Measurements from ENCODE around the gene ONECUT1.

ONECUT1 gene

DNA sequence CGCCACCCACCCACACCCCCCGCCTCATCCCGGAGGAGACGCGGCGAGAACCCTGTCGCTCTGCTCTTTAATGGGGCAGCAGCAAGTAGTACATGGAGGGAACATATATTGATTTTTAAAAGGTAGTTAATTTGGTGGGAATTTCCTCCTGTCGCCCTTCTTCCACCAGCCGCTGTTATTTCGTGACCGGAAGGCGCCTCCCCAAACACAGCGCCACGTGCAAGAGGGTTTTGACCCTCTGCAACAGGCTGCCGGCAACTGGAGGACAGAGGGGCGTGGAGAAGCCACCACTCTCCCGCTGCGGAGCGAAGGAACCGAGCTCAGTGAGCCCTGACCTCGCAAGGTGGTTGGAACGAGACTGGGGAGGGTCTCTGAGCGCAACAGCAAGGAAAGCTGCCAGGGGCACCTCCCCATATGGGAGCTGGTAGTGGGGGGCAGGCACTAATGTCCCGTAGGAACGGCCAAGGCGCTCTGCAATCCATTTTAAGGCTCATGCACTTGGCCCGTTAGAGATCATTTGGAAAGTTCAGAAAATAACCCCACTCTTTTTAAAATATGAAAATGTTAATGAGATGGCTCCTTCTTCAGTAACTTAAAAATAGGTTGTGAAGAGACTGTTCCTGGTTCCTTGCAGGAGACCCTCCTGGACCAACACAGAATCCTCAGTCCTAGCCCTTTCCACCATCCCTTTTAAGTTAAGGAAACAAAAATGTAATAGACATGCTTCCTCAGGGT, 4.3 kb downstream of the ONECUT1 start:
- DNase-seq: no peak
- intact Hi-C loops (cut with DNase I): loop anchor here (10.0 kb wide), 1 partner anchor 409 kb away; no protein-coding TSS in a partner anchor

DNA sequence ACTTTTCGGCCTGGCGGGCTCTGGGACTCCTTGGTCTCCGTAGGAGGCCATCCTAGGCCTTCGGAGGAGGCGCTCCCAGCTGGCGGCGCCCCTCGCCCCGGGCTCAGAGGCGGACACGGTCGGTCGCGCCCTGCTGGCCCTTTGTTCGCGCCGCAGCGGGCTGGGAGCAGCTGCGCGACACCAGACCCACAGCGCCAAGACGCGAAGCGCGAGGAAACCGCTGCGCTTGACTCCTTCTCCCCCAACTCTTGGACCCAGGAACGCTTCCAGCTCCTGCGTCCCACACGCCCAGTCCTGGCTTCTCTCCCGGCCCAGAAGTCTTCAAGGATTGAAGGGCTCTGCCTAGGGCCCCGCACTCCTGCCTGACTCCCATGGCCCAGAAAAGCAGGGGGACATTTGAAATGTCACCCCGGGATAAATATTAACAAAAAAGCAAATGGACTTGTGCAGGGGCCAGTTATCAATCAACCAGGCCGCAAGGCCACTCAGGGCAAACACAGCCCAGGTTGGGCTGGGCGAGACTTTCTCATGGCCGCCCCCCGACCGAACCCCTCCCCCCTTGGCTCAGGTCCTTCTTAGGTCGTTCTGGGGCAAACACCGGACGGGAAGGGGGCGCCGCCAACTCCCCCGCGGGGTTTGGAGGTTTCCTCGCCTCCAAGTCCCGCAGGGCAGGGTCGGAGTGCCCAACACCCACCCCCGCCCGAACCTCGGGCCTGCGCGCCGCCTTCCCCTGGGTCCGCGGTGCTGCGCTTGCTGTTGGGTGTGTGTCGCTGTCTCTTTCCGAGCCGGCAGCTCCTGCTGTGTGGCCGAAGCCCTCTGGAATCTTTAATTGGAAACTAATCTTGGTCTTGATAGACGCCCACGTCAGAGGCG, 5.1 kb downstream of the ONECUT1 start:
- intact Hi-C loops (cut with DNase I): loop anchor here (5.0 to 10.0 kb wide), 2 partner anchors 410 to 932 kb away; no protein-coding TSS in a partner anchor
- no peak for DNase-seq

DNA sequence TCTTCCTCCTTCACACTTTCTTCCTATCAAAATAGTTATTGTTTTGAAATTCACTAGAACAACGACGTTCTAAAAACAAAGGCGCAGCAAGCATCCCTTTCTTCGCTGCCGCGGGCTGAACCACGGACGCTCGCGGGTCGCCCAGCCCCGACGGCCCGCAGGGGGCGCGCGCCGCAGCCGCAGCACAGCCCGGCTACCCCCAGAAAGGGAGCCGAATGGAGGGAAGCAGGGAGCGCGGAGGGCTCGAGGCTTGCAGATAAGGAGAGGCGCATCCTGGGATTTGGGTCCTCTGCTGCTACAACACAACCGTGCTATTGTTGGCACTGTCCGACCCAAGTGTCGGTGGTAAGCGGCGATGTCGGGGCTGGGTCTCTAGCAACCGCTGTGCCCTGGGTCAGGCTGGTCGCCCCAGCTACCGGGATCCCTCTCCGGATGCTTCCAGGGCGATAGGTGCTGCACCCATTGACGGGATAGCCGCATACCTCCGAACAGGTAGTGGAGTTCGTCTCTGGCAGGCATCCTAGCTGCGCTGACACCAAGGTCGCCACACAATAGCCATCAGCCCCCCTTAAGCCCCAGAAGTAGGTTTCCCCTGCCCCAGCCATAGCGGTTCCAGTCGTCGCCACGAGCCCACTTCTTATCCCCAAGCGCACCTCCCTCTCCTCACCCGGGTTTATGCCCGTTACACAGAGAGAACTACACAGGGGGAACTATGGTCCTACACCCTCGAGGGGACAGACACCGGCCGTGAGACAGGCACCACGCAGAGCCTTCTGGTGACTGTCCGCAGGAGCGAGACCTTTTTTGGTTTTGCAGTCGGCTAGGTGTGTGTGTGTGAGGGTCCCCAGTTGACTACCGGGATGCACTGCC, 6.0 kb downstream of the ONECUT1 start:
- intact Hi-C loops (cut with DNase I): loop anchor here (5.0 to 10.0 kb wide), 2 partner anchors 411 to 933 kb away; no protein-coding TSS in a partner anchor
- DNase-seq: peak in 8 of 42 donors; percentile 32 to 59 (median 44)

DNA sequence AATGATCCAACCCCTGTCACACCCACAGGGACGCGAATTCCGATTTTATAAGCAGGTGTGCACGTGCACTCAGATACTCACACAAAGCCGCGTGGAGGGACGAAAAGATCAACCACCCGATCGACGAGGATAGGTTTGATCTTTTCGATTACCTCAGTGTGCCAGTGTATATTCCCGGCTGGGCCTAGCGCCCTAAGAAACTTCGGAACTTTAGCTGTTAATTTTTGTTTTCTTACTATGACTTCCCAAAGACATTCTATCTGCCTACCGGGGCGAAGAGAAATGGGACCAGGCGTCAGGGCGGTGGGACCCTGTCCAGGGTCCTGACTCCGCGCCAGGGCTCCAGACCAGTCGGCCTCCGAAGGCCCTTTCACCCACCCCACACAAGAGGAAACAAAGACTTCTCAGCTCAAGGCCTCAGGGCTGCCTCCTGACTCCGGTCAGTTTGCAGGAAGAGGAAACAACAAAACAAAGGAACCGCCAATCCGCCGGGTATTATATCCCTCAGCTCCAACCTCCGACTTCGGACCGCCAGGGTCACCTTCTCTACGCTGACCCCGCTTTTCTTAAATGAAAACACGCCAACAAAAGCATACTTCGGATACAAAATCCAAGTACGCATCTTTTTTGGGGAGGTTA, 6.8 kb downstream of the ONECUT1 start:
- intact Hi-C loops (cut with DNase I): loop anchor here (5.0 to 10.0 kb wide), 2 partner anchors 411 to 934 kb away; no protein-coding TSS in a partner anchor

DNA sequence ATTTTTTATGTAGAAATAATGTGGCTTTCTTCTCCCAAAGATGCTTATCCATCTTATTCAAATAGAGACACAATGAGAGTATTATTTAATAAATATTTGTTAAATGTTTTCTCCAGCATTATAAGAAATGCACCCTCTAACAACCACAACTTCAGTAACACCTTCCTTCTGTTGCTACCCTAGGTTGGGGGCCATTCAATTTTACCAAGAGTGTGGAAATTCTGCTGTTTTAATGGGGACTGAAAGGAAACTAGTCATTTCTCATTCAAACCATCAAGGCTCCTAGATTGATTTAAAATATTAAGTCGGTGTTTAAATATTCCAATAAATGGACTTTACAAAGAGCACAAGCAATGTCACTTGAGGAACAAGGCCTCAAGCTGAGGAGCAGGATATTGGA, 7.6 kb downstream of the ONECUT1 start:
- DNase-seq: no peak
- intact Hi-C loops (cut with DNase I): loop anchor here (5.0 to 10.0 kb wide), 2 partner anchors 412 to 935 kb away; no protein-coding TSS in a partner anchor

More for the DNA sequence above, 6.8 kb downstream of the ONECUT1 start:
- peak in 2 of 42 donors; percentile 12 to 17 for DNase-seq

DNA sequence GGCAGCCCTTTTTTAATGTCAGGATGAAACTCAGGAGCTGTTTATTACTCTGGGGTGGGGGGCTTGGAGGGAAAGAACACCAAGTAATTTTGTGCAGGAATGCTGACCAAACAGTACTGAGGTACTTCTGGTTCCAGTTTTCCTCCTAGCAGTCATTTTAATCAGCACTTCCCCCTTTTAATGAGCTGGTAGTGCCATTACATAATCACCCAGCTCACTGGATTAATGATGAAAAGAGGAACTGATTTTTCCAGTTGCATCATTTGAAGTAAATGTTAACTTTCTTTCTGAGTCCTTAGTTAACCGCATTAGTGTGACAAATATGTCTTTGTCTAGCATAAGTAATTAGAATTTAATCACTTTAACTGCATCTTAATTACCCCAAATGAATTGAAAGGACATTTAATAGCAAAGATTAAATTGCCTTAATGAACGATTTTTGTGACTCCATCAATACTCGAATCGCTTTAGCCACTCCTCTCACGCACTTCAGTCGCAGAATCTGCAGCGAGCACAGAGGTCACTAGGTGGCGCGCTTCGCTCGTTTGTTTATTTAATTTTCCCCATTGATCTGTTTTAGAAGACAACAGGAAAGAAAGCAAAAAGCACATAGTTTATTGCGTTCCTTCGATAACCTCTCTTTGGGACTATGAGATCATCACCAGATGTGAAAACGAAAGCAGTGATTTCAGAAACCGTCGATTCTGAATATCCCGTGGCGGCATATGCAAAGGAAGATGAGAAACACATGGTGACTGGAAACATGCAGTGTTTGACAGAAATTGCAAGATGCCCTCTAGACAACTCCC, 9.8 kb downstream of the ONECUT1 start:
- peak; percentile 39 to 90 (median 74) for DNase-seq
- intact Hi-C loops (cut with DNase I): loop anchor here (5.0 to 10.0 kb wide), 2 partner anchors 414 to 937 kb away; no protein-coding TSS in a partner anchor

GRCh38 chr15:52778457-52778856, 11.7 kb downstream of the ONECUT1 start:
- intact Hi-C loops (cut with DNase I): no loop called here
- DNase-seq: no peak

DNA sequence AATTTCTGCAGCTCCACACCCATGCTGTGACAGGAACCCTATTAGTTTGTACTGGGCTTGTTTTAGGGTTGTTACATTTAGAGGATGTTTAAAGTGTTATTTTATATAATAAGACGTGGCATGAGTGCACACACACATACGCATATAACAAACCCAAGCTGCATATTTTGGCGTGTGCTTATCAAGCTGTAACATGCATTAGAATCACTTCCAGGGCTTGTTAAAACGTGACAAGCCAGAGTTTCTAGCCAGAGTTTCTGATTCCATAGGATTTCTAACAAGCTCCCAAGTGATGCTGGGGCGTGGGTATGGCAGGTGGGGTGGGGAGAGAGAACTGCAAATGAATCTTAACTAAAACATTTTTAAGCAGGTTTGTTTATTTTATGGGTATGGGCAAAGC, 17.4 kb downstream of the ONECUT1 start:
- intact Hi-C loops (cut with DNase I): no loop called here
- no peak for DNase-seq

- intact Hi-C loops (cut with DNase I): no loop called here
- DNase-seq: no peak
Observed at GRCh38 chr15:52765785-52766184, 24.4 kb downstream of the ONECUT1 start.

GRCh38 chr15:52764731-52765130, 25.4 kb downstream of the ONECUT1 start:
- DNase-seq: no peak
- intact Hi-C loops (cut with DNase I): no loop called here

DNA sequence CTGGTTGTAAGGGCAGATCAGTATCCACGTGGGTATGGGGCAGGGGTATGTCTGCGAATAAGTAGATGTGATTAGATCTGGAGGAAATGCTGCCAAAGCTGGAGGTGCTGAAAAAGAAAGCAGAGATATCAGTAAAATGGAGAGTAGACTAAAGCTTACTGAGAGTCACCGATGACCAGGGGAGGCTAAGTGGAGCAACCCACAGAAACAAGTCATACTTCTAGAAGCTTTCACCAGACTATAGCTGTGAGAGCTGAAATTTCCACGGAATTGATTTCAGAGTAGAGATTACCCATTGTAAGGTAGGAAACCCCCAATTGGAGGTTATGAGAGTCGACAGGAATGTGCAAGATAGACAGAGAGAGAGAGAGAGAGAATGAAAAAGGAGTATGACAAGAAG, 27.5 kb downstream of the ONECUT1 start:
- intact Hi-C loops (cut with DNase I): no loop called here
- no peak for DNase-seq

DNA sequence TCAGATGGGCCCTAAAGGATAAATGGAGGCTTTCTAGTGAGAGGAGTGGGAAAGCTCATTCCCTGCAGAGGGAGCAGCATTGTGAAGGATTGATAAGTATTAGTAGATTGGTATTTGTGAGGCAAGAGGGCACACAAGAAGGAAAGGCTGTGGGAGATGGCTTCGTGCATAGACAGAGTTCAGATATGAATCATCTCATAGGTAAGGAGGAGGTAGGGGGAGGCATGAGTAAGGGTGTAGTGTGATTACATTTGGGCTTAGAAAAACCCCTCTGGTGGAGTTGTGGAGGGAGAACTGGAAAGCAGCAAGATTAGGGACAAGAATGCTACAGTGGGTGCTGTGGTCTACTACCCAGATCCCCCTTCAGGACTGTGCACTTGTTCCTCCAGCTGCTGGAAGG, 29.6 kb downstream of the ONECUT1 start:
- no peak for DNase-seq
- intact Hi-C loops (cut with DNase I): no loop called here

- no peak for DNase-seq
- intact Hi-C loops (cut with DNase I): no loop called here
Observed at GRCh38 chr15:52759969-52760368, 30.2 kb downstream of the ONECUT1 start.

- intact Hi-C loops (cut with DNase I): no loop called here
- DNase-seq: no peak
Observed at GRCh38 chr15:52757496-52757895, 32.6 kb downstream of the ONECUT1 start.

DNA sequence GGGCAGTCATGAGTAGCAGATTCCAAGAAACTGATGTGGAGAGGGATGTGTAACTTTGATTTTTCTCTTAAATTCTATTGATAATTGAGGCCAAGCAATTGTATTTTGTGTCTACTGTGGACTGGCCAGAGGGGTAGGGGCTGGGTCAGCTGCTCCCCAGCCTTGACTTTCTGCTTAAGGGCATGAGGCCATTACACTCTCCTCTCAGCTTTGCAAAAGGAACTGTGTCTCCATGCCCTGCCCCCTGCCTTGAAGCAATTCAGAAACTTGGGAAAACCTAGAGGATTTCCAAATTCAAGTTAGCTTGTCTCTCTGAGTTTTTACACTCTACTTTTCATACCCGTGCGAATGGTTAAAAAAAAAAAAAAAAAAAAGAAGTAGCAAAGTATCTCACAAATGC, 38.6 kb downstream of the ONECUT1 start:
- intact Hi-C loops (cut with DNase I): no loop called here
- DNase-seq: no peak

DNA sequence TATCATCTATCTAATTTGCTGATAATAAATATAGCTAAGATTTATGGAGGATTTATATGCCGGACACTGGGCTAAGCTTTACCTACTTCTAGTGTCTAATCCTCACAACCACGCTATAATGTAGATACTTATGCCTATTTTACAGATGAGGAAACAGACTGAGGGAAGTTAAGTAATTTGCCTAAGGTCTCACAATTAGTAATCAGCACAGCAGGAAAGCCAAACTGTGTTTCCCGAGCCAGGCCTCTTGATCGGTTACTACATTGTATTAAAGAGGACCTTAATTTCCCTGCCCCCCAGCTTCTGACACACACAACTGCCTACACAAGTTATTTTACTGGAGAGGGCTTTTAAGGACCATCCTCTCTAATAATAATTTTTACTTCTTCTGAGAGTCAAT, 40.9 kb downstream of the ONECUT1 start:
- no peak for DNase-seq
- intact Hi-C loops (cut with DNase I): no loop called here

DNA sequence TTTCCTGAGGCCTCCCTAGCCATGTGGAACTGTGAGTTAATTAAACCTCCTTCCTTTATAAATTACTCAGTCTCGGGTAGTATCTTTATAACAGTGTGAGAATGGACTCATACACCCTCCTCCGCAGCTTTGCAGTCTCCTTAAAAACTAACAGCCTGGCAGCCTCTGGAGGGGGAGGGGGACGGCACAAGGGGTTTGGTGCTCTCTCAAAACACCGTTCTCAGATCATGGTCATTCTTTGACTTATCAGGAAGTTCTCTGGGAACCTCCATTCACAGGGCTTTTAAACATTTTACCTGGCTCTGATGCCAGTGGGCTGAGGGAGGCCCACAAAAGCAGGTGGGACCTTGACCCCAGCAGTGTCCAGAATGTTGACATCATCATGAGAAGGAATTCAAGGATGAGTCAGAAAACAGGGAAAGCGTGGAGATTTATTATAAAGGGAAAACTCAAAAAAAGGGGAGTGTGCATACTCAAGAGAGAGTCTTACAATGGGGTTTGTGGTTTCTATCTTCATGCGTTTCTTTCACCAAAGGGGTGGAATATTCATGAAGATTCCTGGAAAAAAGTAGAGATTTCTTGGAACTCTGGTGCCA, 43.9 kb downstream of the ONECUT1 start:
- DNase-seq: no peak
- intact Hi-C loops (cut with DNase I): no loop called here
